ENCODE measurements around the gene KLF9. TPM values are rescaled to one million over a fixed set of nuclear protein-coding genes. Genes with fewer than 3 reads are reported as not detected.

Gene KLF9
- total RNA-seq, 2 experiments from 2014 or later: 1.9 to 2.3 TPM

DNA sequence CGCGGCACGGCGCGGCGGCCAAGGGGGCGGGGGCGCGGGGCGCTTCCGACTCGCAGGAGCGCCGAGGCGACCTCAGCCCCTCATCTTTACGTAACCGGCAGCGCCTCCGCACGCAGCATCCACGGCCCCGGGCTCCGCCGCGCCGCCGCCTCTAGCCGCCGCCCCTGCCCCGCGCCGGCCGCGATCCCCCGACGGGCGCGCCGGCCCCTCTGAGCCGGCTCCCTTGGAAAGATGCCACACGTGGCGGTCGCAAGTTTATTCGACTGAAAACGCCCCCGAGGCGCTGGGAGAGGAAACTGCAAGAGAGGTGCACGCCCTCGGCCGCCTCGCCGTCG is 1.0 kb downstream of the KLF9 start:
- CTCF ChIA-PET (ENCODE audit: unreplicated experiment): no interaction called here
- intact Hi-C loops (cut with micrococcal nuclease; ENCODE audit: unreplicated experiment): no loop called here
- no TSS peak for BruUV-seq (replicated peaks)

GRCh38 chr9:70412832-70413463 is 1.5 kb downstream of the KLF9 start:
- no peak for DNase-seq (ENCODE audit: low spot score)
- CTCF ChIA-PET (ENCODE audit: unreplicated experiment): no interaction called here
- no peak overlapping the region for H2AFZ ChIP-seq (ENCODE audit: low read length)

More for the DNA sequence above, 1.0 kb downstream of the KLF9 start:
- H3K4me1 ChIP-seq (ENCODE audit: insufficient read depth, low read length, poor library complexity, severe bottlenecking): peaks cover 53% of the 10 kb centered on the region
- no peaks in the 10 kb centered on the region for H3K36me3 ChIP-seq (ENCODE audit: insufficient read depth, low read length)
- no peaks in the 10 kb centered on the region for H3K79me2 ChIP-seq (ENCODE audit: insufficient read depth, low read depth, low read length)
- peak overlapping the region; percentile 46 for H3K27ac ChIP-seq (ENCODE audit: low read depth, low read length, poor library complexity, severe bottlenecking)
- DNase-seq (ENCODE audit: low spot score): no peak
- peak overlapping the region; percentile 93; the same call in 1 of the 2 replicates for H2AFZ ChIP-seq (ENCODE audit: low read length)
- no peak for TF ChIP-seq EZH2phosphoT487 (IDR thresholded peaks at IDR 0.05; ENCODE audit: borderline replicate concordance, low read depth, low read length)
- TF ChIP-seq, protein P1, sequence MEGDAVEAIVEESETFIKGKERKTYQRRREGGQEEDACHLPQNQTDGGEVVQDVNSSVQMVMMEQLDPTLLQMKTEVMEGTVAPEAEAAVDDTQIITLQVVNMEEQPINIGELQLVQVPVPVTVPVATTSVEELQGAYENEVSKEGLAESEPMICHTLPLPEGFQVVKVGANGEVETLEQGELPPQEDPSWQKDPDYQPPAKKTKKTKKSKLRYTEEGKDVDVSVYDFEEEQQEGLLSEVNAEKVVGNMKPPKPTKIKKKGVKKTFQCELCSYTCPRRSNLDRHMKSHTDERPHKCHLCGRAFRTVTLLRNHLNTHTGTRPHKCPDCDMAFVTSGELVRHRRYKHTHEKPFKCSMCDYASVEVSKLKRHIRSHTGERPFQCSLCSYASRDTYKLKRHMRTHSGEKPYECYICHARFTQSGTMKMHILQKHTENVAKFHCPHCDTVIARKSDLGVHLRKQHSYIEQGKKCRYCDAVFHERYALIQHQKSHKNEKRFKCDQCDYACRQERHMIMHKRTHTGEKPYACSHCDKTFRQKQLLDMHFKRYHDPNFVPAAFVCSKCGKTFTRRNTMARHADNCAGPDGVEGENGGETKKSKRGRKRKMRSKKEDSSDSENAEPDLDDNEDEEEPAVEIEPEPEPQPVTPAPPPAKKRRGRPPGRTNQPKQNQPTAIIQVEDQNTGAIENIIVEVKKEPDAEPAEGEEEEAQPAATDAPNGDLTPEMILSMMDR (conservative IDR thresholded peaks at IDR 0.05; ENCODE audit: low read length): no peak
- H3K4me3 ChIP-seq (ENCODE audit: low read depth, low read length, poor library complexity, severe bottlenecking): peak overlapping the region; percentile 68
- H4K20me1 ChIP-seq (ENCODE audit: insufficient read depth, low read length): no peaks in the 10 kb centered on the region
- POLR2A ChIA-PET: no interaction called here
- H3K9me2 ChIP-seq (ENCODE audit: insufficient read depth, low read length): no peaks in the 10 kb centered on the region
- H3K9me3 ChIP-seq (ENCODE audit: low read length): no peaks in the 10 kb centered on the region
- H3K4me2 ChIP-seq (ENCODE audit: low read length): peak overlapping the region; percentile 83

More at GRCh38 chr9:70412832-70413463, 1.5 kb downstream of the KLF9 start:
- BruUV-seq (replicated peaks): no TSS peak
- Histone ChIP-seq H3K79me2 (ENCODE audit: insufficient read depth, low read depth, low read length) (no peaks in the 10 kb centered on the region), H3K4me2 (ENCODE audit: low read length) (peak overlapping the region; percentile 83), H3K9me3 (ENCODE audit: low read length) (no peaks in the 10 kb centered on the region), H3K36me3 (ENCODE audit: insufficient read depth, low read length) (no peaks in the 10 kb centered on the region), H3K4me1 (ENCODE audit: insufficient read depth, low read length, poor library complexity, severe bottlenecking) (peaks cover 48% of the 10 kb centered on the region), H3K27ac (ENCODE audit: low read depth, low read length, poor library complexity, severe bottlenecking) (no peak overlapping the region), H4K20me1 (ENCODE audit: insufficient read depth, low read length) (no peaks in the 10 kb centered on the region), H3K9me2 (ENCODE audit: insufficient read depth, low read length) (no peaks in the 10 kb centered on the region), H3K4me3 (ENCODE audit: low read depth, low read length, poor library complexity, severe bottlenecking) (peak overlapping the region; percentile 44)
- TF ChIP-seq, protein P1 (conservative IDR thresholded peaks at IDR 0.05; ENCODE audit: low read length): no peak
- TF ChIP-seq EZH2phosphoT487 (IDR thresholded peaks at IDR 0.05; ENCODE audit: borderline replicate concordance, low read depth, low read length): no peak
- POLR2A ChIA-PET: no interaction called here
- intact Hi-C loops (cut with micrococcal nuclease; ENCODE audit: unreplicated experiment): no loop called here

Data from OCI-LY7 (cell line).